Stimulated activated naive CD4-positive, alpha-beta T cell (primary cell): ENCODE results near the gene CBFA2T2.
"Not testable (repeated sequence)": the region's sequence is repeated elsewhere in the genome, so short reads cannot be mapped to it uniquely, and the experiment has no call there.

Experiments used
- DNase-seq, 6 experiments: peaks; one replicate each; lab custom pipeline; 2025; lab: John Stamatoyannopoulos, UW

Gene CBFA2T2

DNA sequence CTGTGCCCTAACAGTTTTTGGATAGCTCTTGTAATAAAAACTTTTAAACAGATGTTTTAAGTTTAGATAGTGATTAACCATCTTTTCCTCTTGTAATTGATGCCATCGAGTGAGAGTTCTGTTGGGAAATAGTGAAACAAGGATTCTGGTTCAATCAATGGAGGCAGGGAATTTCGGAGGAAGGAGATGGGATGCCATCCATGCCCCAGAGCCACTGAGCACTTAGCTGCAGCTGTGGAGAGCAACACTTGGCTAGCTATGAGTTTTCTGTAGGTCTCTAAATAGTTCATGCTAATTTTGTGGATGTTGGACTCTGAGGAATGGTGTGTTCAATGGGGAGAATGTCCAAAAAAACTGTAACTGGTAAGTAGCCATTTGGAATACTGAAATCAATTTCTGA is 16.7 kb downstream of the CBFA2T2 start:
- DNase-seq: no peak

DNA sequence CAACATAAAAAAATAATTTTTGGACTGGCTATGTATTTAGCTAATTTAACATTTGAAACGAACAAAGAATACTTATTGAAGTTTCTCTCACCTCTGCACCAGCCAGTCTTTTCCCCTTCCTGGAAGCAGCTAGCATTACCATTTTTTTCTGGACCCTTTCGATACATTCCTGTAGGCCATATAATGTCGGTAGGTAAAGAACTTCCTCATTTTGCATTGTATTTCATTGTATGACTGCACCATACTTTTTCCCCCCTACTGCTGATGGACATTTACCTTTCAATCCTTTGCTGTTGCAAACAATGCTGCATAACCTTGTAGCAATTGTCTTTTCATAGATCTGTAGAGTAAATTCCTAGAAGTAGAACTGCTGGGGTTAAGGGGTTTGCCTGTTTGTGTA is 17.6 kb downstream of the CBFA2T2 start:
- no peak for DNase-seq

GRCh38 chr20:33508015-33508414 is 18.1 kb downstream of the CBFA2T2 start:
- DNase-seq: not testable (repeated sequence)

DNA sequence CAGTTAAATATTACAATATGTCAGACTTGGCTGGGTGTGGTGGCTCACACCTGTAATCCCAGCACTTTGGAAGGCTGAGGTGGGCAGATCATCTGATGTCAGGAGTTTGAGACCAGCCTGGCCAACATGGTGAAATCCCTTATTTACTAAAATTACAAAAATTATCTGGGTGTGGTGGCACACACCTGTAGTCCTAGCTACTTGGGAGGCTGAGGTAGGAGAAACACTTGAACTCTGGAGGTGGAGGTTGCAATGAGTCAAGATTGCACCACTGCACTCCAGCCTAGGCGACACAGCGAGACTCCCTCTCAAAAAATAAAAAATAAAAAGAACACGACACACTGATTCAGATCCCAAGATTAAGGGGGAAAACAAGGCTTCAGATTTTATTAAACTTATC is 19.2 kb downstream of the CBFA2T2 start:
- DNase-seq: not testable (repeated sequence)

DNA sequence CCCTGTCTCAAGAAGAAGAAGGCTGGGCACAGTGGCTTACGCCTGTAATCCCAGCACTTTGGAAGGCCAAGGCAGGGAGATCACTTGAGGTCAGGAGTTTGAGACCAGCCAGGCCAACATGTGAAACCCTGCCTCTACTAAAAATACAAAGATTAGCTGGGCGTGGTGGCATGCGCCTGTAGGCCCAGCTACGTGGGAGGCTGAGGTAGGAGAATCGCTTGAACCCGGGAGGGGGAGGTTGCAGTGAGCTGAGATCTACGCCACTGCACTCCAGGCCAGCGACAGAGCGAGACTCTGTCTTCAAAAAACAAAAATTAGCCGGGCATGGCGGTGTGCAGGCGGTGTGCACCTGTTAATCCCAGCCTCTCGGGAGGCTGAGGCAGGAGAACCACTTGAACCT is 22.0 kb downstream of the CBFA2T2 start:
- DNase-seq: not testable (repeated sequence)

- DNase-seq: peak in 1 of 6 experiments; percentile 7
These were observed 25.8 kb downstream of the CBFA2T2 start for GRCh38 chr20:33515569-33516216.

DNA sequence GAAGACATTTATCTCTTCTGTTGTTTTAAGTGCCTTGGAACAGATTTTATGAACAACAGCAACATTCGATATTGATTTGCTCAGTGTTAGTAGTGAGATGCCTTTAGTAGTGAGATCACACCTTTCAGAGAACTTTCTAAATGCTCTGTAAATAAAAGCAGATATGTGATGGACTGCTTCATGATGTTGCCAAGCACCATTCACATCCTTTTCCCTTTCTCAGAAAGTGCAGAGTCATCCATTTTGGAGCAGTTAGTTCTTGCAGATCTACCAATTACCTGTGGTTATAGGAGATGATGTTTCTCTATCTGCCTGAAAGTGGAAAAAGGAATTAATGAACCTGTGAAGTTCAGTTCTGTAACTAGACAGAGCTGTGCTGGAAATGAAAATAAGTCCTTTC is 27.0 kb downstream of the CBFA2T2 start:
- DNase-seq: no peak

- no peak for DNase-seq
These were observed 28.2 kb downstream of the CBFA2T2 start for GRCh38 chr20:33518071-33518470.

GRCh38 chr20:33521461-33521860 is 31.6 kb downstream of the CBFA2T2 start:
- DNase-seq: no peak

DNA sequence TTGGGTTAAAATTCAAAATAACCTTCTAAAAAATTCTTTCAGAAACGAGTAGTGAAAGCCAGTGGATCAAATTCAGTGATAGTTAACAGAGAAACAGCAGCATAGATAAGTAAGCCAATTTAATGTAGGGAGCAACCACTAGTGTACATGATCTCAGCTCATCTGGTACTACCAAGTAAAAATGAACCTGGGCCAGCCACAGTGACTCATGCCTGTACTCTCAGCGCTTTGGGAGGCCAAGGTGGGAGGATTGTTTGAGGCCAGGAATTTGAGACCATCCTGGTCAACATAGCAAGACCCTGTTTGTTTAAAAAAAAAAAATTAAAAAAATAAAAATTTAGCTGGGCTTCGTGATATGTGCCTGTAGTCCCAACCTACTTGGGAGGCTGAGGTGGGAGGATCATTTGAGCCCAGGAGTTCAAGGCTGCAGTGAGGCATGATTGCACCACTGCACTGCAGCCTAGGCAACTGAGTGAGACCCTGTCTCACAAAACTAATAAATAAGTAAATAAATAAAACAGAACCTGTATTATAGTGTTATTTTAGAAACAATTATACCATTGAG is 32.4 kb downstream of the CBFA2T2 start:
- DNase-seq: no peak

DNA sequence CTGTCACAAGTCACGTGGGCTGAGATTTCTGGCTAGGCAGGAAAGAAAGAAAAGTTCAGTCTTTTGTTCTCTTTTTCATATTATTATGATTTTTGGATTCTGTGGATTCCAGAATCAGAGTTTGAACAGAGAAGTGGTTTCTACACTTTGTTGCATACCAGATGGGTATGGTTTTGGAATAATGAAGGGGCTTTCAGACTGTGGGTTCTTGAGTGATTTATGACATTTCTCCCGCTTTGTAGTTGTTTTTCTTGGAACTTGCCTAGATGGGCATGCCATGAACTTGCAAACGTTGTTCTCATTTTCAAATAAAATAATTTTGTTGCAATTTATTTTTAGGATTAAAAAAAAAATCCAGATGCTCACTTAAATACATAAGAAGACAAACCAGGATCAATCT is 34.4 kb downstream of the CBFA2T2 start:
- DNase-seq: no peak

DNA sequence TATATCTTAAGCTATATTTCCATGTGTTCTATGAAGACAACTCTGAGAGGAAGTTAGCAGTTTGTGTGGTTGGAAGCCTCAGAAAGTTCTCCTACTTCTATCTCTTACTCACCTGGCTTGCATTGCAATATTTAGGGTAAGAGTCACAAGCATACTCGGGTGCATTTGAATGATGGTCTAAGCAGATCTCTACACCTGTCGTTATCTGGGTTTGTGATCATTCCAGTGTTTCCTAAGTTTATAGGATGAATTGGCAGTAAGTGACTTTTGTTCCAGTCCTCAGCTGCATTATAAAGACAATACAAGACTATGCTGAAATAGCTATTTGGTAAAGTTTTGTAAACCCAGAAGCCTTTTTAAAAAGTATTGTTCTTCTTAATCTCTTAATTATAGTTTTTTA is 36.9 kb downstream of the CBFA2T2 start:
- no peak for DNase-seq

DNA sequence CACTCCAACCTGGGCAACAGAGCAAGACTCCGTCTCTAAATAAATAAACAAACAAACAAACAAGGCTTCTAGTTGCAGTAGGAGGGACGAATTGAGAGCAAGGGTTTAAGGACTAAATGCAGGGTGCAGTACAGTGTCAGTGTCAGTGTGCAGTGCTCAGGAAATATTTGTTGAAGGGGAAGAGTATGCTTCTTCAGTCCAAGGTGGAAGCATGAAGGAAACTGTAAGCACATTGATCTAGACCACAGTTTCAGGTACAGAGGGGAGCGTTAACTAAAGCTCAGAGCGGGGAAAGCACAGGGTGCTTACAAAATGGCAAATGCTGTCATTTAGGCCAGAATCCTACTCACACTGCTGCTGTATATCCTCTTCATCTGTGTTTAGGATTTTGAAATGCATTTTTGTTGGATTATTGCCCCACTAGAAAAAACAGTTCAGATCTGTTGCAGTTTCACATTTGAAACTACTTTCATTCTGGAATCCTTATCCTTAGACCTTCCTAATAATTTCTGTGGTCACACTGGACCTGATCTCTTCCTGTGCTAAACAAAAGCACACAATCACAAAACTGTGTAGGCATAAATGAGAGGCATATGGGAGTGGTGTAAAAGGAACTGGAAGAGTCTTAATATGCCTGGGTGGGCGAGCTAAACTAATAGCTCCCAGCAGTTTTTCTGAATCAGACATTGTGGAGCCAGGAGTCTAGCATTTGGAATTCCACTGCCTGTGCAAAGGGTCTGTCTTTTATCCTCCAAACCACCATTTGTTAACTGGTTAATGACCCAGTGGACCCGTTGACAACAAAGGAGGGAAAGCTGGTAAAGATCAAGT is 41.4 kb downstream of the CBFA2T2 start:
- no peak for DNase-seq

- no peak for DNase-seq
These were observed 42.0 kb downstream of the CBFA2T2 start for GRCh38 chr20:33531885-33532284.

- DNase-seq: no peak
These were observed 43.0 kb downstream of the CBFA2T2 start for GRCh38 chr20:33532753-33533459.

DNA sequence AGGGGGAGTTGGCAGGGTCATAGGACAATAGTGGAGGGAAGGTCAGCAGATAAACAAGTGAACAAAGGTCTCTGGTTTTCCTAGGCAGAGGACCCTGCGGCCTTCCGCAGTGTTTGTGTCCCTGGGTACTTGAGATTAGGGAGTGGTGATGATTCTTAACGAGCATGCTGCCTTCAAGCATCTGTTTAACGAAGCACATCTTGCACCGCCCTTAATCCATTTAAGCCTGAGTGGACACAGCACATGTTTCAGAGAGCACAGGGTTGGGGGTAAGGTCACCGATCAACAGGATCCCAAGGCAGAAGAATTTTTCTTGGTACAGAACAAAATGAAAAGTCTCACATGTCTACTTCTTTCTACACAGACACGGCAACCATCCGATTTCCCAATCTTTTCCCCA is 45.8 kb downstream of the CBFA2T2 start:
- not testable (repeated sequence) for DNase-seq

- no peak for DNase-seq
These were observed 47.7 kb downstream of the CBFA2T2 start for GRCh38 chr20:33537608-33538007.

- no peak for DNase-seq
These were observed 49.2 kb downstream of the CBFA2T2 start for GRCh38 chr20:33539129-33539528.

GRCh38 chr20:33540427-33540826 is 50.5 kb downstream of the CBFA2T2 start:
- no peak for DNase-seq

DNA sequence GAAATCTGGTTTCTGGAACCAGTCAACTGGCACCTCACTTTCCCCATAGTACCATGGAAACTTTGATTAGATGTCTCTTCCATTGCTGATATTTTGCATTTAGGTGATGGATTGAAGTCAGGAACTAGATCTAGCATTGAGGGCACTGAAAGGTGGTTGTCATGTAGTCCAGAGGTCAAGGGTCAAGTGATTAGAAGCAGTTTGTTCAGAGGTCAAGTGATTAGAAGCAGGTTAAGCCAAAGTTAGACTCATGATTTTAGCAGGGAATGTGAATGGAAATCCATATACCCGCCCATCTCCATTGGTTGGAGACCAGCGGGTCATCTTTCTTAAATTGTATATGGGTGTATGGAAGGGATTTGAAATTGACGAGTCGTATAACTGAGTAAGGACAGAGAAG is 51.2 kb downstream of the CBFA2T2 start:
- no peak for DNase-seq

DNA sequence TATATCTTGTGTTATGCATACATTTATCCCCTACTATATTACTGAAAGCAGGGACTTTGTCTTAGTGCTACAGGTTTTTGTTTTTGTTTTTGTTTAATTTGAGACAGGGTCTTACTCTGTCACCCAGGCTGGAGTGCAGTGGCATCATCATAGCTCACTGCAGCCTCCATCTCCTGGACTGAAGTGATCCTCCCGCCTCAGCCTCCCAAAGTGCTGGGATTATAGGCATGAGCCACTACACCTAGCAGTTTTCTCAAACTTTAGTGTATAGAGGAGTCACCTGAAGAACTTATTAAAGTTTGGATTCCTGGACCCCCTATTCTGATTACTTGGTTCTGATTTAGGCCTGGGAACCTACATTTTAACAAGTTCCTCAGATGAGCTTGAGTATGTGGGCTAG is 51.9 kb downstream of the CBFA2T2 start:
- DNase-seq: no peak

DNA sequence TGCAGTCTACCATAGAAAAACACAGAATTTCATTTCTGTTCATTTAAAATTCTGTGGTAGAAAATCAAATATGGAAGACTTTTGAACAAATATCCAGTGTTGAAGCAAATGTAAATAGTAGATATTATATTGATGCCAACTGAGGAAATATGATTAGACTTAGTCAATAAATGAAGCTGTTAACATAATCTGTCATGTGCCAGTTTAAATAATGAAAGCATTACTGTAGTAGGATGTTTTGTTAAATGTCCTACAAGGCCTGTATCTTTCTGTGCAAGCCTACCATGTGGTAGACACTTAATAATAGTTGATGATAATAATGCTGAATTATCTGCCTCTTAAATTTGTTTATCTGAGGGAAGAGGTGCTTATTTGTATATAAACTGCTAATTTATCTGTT is 55.9 kb downstream of the CBFA2T2 start:
- DNase-seq: no peak
